ENCODE results near the gene RASSF10.

RASSF10 gene

DNA sequence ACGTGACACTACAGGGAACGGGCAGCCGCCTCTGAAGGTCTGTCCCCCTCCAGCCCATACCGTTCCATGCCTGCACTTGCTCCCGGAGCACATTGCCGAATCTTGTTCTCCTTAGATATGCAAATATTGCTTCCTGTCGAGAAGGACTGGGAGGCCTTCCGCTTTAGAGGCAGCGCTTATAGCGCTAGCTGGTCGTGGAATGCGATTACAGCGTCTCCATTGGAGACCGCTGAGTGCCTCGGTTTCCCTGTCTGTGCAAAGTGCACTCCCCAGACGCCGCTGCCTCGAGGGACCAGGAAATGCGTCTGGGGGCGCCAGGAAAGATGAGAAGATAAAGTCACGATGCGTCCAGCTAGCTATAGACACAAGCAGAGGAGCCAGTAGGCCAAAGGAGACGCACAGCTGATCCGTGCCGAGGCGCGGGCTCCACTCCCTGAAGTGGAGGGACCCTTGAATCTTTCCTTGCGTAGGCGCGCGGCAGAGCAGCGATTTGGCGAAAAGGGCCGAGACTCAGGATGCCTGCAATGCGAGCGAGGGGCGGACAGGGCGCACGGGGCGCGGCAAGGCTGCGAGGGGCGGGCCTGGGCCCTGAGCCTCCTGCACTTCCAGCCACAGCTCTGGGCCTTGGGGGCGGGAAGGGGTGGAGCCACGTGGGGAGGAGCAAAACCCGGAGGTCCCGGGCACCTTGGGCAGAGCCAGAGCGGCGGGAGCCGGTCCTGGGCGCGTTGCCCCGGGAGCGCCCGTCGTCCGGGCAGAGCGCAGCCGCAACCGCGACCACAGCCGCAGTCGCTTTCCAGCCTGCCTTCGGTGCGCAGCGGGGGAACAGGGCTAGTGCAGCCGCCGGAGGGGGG, at the start of gene RASSF10:
Gene RASSF10 (plus strand): TSS at position 692 of the 851 bp plus-strand sequence. CDS start 261 bp downstream, outside the sequence.
- Histone ChIP-seq H3K27me3 (ENCODE audit: control insufficient read depth, insufficient read depth, low read length) (peaks cover 62% of the 10 kb centered on the region), H3K4me3 (ENCODE audit: low read depth, low read length) (peak within 1 kb of the TSS; percentile 76), H3K4me1 (ENCODE audit: control insufficient read depth, insufficient read depth, low read length) (peaks cover 14% of the 10 kb centered on the region), H3K9me3 (ENCODE audit: control insufficient read depth, insufficient read depth, low read length) (peaks cover 5% of the 10 kb centered on the region), H3K36me3 (ENCODE audit: control insufficient read depth, insufficient read depth, low read length) (no peaks in the 10 kb centered on the region), H3K9ac (ENCODE audit: low read depth, low read length) (no peak within 1 kb of the TSS)

DNA sequence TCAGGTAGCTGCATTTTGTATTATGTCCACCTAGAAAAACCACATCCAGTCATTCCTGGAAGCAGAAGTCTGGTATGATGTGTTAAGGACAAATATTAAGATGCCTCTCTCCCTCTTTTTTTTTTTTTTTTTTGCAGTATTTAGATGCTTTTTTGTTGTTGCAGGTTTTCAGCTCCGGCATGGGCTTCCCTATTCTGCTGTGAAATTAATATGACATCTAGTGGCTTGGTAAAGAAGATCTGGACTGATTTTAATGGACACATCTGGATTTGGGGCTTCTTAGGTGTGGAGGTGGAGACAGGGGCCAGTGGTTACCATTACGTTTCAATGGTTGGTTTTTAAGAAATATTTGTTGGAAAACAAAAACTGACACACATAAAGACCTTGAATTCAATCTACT, 47.5 kb upstream of the RASSF10 start:
- Histone ChIP-seq H3K9ac (ENCODE audit: low read depth, low read length) (no peak overlapping the region), H3K4me3 (ENCODE audit: low read depth, low read length) (no peak overlapping the region), H3K36me3 (ENCODE audit: control insufficient read depth, insufficient read depth, low read length) (no peaks in the 10 kb centered on the region), H3K27me3 (ENCODE audit: control insufficient read depth, insufficient read depth, low read length) (peaks cover 2% of the 10 kb centered on the region), H3K9me3 (ENCODE audit: control insufficient read depth, insufficient read depth, low read length) (no peaks in the 10 kb centered on the region), H3K4me1 (ENCODE audit: control insufficient read depth, insufficient read depth, low read length) (no peaks in the 10 kb centered on the region)

DNA sequence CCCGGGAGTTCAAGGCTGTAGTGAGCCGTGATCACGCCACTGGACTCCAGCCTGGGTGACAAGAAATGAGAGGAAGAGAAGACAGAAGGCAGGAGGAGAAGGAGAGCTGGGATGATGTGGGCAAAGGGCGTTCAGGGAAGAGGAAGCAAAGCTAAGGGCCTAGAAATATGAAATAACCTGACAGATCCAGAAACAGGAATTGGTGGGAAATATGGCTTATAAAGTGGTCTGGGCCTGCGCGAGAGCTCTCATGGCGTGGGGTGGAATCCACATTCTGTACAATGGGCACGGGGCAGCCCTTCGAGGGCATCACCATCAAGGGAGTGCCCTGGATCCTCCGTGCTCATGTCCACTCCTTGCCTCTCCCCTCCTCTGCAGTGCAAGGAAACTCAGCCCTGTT, 46.8 kb upstream of the RASSF10 start:
- Histone ChIP-seq H3K9ac (ENCODE audit: low read depth, low read length) (no peak overlapping the region), H3K4me3 (ENCODE audit: low read depth, low read length) (no peak overlapping the region), H3K36me3 (ENCODE audit: control insufficient read depth, insufficient read depth, low read length) (no peaks in the 10 kb centered on the region), H3K4me1 (ENCODE audit: control insufficient read depth, insufficient read depth, low read length) (no peaks in the 10 kb centered on the region), H3K9me3 (ENCODE audit: control insufficient read depth, insufficient read depth, low read length) (no peaks in the 10 kb centered on the region), H3K27me3 (ENCODE audit: control insufficient read depth, insufficient read depth, low read length) (peaks cover 2% of the 10 kb centered on the region)

DNA sequence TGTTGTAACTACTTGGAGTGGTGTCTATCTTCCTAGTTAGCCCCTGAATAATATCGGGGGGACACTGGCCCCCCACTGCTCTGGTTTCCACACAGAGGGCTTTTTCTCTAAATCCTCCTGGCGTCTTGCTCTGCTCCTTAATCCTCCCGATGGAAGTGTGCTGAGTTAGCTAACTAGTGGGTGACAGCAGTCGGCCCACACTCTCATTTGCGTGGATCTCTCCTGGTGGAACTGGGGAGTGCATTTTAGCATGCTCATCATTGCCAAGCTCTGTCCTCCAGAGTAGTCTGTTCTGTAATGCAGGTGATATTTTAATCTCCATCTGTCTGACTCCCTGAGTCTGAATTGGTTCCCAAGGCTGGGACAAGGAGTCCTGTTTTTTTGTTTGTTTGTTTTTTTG, 46.1 kb upstream of the RASSF10 start:
- H3K9me3 ChIP-seq (ENCODE audit: control insufficient read depth, insufficient read depth, low read length) = no peaks in the 10 kb centered on the region
- H3K27me3 ChIP-seq (ENCODE audit: control insufficient read depth, insufficient read depth, low read length) = peaks cover 2% of the 10 kb centered on the region
- no peaks in the 10 kb centered on the region for H3K4me1 ChIP-seq (ENCODE audit: control insufficient read depth, insufficient read depth, low read length)
- H3K9ac ChIP-seq (ENCODE audit: low read depth, low read length) = no peak overlapping the region
- no peaks in the 10 kb centered on the region for H3K36me3 ChIP-seq (ENCODE audit: control insufficient read depth, insufficient read depth, low read length)
- H3K4me3 ChIP-seq (ENCODE audit: low read depth, low read length) = no peak overlapping the region

DNA sequence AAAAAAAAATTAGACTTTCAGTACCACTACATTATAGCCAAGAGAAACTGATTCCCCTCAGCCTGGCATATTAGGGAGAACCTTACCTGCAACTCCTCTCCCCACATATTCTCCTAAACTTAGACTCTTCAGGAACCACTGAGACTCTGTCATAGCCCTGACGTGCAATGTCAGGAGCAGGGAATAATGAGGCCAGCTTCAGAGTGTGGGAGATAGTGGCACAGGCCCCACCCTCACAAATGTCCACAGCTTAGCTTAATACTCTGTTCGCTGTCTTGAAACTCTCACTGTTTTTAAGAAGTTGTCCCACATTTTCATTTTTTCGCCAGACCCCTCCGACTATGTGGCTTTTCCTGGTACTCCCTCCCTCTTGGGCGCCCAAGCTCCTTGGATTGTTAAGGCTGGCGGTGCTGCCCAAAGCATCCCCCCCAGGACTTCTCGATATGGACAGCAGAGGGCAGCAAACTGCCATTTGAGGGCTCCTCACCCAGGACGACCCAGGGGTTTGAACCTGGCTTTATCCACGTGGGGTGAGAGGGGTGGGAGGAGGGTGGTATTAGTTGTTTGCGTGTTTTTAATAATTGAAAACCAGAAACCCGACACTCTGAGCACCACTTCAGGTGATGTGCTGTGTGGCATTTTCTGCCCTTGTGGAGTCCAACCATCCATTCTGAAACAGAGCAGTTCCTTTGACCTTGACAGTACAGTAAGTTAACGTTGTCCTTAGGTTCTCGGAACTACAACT, 45.2 kb upstream of the RASSF10 start:
- no peak overlapping the region for H3K4me3 ChIP-seq (ENCODE audit: low read depth, low read length)
- H3K9me3 ChIP-seq (ENCODE audit: control insufficient read depth, insufficient read depth, low read length) = no peaks in the 10 kb centered on the region
- no peaks in the 10 kb centered on the region for H3K4me1 ChIP-seq (ENCODE audit: control insufficient read depth, insufficient read depth, low read length)
- H3K9ac ChIP-seq (ENCODE audit: low read depth, low read length) = no peak overlapping the region
- H3K36me3 ChIP-seq (ENCODE audit: control insufficient read depth, insufficient read depth, low read length) = no peaks in the 10 kb centered on the region
- H3K27me3 ChIP-seq (ENCODE audit: control insufficient read depth, insufficient read depth, low read length) = peaks cover 2% of the 10 kb centered on the region

DNA sequence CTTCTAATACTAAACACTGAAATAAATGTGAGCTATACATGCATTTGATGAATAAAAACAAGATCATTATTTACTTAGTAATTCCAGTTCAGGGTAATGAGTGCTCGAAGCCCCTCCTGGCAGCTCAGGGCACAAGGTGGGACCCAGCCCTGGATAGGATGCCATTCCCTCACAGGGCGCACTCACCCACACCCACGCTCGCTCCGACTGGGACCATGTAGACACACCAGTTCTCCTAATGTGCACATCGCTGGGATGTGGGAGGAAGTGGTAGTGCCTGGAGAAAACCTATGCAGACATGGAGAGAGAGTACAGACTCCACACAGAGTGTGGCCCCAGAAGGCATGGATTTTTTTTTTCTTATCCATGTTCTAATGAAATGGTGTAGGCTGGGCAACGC, 44.5 kb upstream of the RASSF10 start:
- no peak overlapping the region for H3K9ac ChIP-seq (ENCODE audit: low read depth, low read length)
- H3K4me3 ChIP-seq (ENCODE audit: low read depth, low read length) = no peak overlapping the region
- H3K9me3 ChIP-seq (ENCODE audit: control insufficient read depth, insufficient read depth, low read length) = no peaks in the 10 kb centered on the region
- no peaks in the 10 kb centered on the region for H3K36me3 ChIP-seq (ENCODE audit: control insufficient read depth, insufficient read depth, low read length)
- peaks cover 2% of the 10 kb centered on the region for H3K27me3 ChIP-seq (ENCODE audit: control insufficient read depth, insufficient read depth, low read length)
- no peaks in the 10 kb centered on the region for H3K4me1 ChIP-seq (ENCODE audit: control insufficient read depth, insufficient read depth, low read length)

DNA sequence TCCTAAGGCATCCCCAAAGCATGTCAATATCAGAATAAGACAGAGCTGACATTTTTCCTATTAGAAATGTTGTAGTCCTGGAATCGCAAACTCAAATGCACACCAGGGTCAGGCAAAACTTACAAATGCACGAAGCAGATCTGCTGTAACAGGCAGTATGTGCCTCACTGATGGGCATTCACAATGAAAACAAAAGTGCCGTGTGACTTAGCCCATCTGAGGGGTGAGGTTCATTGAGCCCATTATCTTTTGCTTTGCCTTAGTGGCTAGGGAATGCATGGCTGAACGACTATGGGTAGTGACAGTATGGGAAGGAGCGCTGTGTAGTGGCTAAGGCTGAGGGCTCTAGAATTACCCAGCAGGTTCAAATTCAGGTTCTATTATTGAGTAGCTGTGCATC, 43.1 kb upstream of the RASSF10 start:
- Histone ChIP-seq H3K36me3 (ENCODE audit: control insufficient read depth, insufficient read depth, low read length) (no peaks in the 10 kb centered on the region), H3K27me3 (ENCODE audit: control insufficient read depth, insufficient read depth, low read length) (peaks cover 2% of the 10 kb centered on the region), H3K4me3 (ENCODE audit: low read depth, low read length) (no peak overlapping the region), H3K4me1 (ENCODE audit: control insufficient read depth, insufficient read depth, low read length) (no peaks in the 10 kb centered on the region), H3K9ac (ENCODE audit: low read depth, low read length) (no peak overlapping the region), H3K9me3 (ENCODE audit: control insufficient read depth, insufficient read depth, low read length) (no peaks in the 10 kb centered on the region)

DNA sequence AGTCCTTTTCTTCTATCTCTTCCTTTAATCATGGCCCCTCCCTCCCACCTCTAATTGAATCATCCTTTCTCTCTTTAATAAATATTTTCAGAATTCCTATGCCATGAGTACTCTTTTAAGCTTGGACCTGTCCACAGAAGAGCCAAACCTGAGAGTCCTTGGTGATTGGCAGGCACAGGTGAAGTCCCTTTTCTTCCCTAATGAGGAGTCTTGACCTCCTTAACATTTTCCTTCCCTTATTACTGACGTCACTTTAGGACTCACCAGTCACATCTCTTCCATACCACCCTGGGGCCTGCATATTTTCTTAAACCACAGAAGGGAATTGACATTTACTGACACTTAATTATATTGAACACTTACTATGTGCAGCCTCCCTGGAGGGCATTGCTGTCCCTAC, 41.0 kb upstream of the RASSF10 start:
- Histone ChIP-seq H3K36me3 (ENCODE audit: control insufficient read depth, insufficient read depth, low read length) (no peaks in the 10 kb centered on the region), H3K4me3 (ENCODE audit: low read depth, low read length) (no peak overlapping the region), H3K4me1 (ENCODE audit: control insufficient read depth, insufficient read depth, low read length) (no peaks in the 10 kb centered on the region), H3K9me3 (ENCODE audit: control insufficient read depth, insufficient read depth, low read length) (no peaks in the 10 kb centered on the region), H3K27me3 (ENCODE audit: control insufficient read depth, insufficient read depth, low read length) (no peaks in the 10 kb centered on the region), H3K9ac (ENCODE audit: low read depth, low read length) (no peak overlapping the region)

DNA sequence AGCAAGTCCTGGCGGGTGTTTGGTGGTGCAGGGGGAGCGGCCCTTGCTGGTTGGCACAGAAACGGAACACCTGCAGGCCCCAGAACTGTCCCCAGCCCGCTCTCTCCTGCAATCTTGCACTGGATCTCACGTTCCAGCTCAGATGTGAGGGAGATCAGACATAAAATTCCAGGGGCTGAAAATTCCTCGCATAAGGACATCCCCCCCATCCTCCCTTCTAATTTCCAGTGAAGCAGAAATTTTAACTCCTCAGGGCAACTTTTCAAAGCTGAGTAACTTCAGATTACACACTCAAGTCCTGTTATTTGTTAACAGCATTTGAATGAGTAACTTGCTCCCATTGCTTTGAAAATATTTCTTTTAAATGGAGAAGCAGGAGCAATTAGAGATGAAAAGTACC, 40.3 kb upstream of the RASSF10 start:
- H3K4me3 ChIP-seq (ENCODE audit: low read depth, low read length) = no peak overlapping the region
- H3K36me3 ChIP-seq (ENCODE audit: control insufficient read depth, insufficient read depth, low read length) = no peaks in the 10 kb centered on the region
- H3K4me1 ChIP-seq (ENCODE audit: control insufficient read depth, insufficient read depth, low read length) = no peaks in the 10 kb centered on the region
- H3K27me3 ChIP-seq (ENCODE audit: control insufficient read depth, insufficient read depth, low read length) = no peaks in the 10 kb centered on the region
- no peak overlapping the region for H3K9ac ChIP-seq (ENCODE audit: low read depth, low read length)
- H3K9me3 ChIP-seq (ENCODE audit: control insufficient read depth, insufficient read depth, low read length) = no peaks in the 10 kb centered on the region

DNA sequence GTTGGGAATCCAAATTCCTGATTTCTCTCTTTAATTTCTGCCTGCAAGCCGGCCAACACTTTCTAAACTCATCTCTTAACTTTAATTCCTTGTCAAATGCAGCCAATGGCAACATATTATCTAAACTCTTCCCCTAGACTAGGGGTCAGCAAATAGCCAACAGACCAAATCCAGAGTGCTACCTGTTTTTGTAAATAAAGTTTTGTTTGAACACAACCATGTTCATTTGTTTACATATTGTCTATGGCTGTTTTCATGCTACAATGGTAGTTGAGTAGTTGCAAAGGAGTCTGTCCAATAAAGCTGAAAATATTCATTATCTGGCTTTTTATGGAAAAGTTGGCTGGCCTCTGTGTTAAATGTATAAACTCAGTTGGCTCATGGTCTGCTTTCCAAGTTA, 37.2 kb upstream of the RASSF10 start:
- no peaks in the 10 kb centered on the region for H3K9me3 ChIP-seq (ENCODE audit: control insufficient read depth, insufficient read depth, low read length)
- no peak overlapping the region for H3K9ac ChIP-seq (ENCODE audit: low read depth, low read length)
- H3K4me1 ChIP-seq (ENCODE audit: control insufficient read depth, insufficient read depth, low read length) = no peaks in the 10 kb centered on the region
- H3K4me3 ChIP-seq (ENCODE audit: low read depth, low read length) = no peak overlapping the region
- no peaks in the 10 kb centered on the region for H3K36me3 ChIP-seq (ENCODE audit: control insufficient read depth, insufficient read depth, low read length)
- no peaks in the 10 kb centered on the region for H3K27me3 ChIP-seq (ENCODE audit: control insufficient read depth, insufficient read depth, low read length)

DNA sequence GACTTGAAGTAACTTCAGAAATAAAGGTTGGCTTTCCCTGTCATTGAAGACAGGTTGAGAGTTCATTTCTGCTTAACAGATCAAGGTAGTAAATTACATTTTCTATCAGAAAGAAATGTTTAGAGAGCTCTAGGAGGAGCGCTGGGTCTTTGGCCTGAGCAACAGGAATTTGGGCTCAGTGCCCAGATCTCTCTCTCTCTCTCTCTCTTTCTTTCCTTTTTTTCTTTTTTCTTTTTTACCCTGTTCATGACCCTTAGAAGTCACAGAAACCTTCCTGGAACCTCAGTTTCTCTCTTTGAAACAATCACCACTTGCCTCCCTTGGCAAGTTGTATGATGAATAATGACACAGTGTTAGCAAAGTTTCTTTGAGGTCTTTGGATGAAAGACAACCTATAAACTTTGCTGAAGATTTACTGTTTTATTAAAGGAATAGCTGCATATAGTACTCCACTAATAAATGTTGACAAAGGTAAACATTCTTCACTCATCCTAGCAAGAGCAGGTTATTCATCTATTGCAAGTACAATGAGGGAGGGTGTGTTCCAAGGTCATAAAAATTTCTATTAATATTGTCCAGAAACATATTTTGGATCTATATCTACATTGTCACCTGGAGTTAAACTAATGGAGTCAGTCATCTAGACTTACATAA, 35.5 kb upstream of the RASSF10 start:
- no peak overlapping the region for H3K9ac ChIP-seq (ENCODE audit: low read depth, low read length)
- no peaks in the 10 kb centered on the region for H3K36me3 ChIP-seq (ENCODE audit: control insufficient read depth, insufficient read depth, low read length)
- H3K27me3 ChIP-seq (ENCODE audit: control insufficient read depth, insufficient read depth, low read length) = no peaks in the 10 kb centered on the region
- H3K4me1 ChIP-seq (ENCODE audit: control insufficient read depth, insufficient read depth, low read length) = no peaks in the 10 kb centered on the region
- no peak overlapping the region for H3K4me3 ChIP-seq (ENCODE audit: low read depth, low read length)
- no peaks in the 10 kb centered on the region for H3K9me3 ChIP-seq (ENCODE audit: control insufficient read depth, insufficient read depth, low read length)

Data from iPS-15b (cell line).